AG09309 (cell line): ENCODE data around the gene TANC1.

Experiments
- DNase-seq: peaks from one replicate; pipeline ENCODE4 v3.0.0-alpha.2; 2010; ENCODE audit warnings: low read depth
- H3K4me3 ChIP-seq: 2 replicates; pipeline ENCODE4 v1.5.1; 2011; ENCODE audit warnings: mild to moderate bottlenecking, low read depth, low read length, moderate library complexity; ENCODE audit not compliant: control insufficient read depth
- TF ChIP-seq, protein P1 (sequence below): IDR thresholded peaks from 2 replicates; pipeline ENCODE4 v1.5.1; 2011; ENCODE audit warnings: mild to moderate bottlenecking, low read depth, low read length, inconsistent platforms; ENCODE audit not compliant: insufficient read depth, control insufficient read depth; ENCODE audit errors: missing control alignments

TANC1 gene

DNA sequence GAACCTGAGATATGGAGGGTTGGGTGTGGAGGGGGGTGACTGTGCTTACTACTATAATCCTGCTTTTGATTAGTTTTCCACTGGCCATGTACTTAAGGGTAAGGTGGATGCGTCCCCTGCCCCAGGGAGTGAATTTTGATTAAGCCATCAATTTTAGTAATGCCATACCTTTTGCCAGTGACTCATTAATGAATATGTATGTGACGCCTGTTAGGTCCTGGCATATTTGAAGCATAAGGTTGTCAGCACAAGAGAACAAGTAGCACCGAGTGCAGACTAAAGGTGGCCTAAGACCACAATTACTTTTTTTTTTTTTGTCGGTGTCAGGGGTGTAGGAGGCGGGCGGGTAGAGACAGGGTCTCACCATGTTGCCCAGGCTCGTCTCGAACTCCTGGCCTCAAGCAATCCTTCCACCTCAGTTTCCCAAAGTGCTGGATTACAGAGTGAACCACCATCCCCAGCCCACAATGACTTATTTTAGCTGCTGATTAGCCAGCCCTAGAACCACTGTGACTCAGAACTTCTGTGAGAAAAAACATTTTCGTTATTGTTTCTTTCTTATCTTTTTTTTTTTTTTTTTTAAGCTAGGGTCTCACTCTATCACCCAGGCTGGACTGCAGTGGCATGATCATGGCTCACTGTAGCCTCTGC lies 7.0 kb downstream of the TANC1 start:
- no peak for DNase-seq
- H3K4me3 ChIP-seq, result no peak overlapping the region
- TF ChIP-seq, protein P1, sequence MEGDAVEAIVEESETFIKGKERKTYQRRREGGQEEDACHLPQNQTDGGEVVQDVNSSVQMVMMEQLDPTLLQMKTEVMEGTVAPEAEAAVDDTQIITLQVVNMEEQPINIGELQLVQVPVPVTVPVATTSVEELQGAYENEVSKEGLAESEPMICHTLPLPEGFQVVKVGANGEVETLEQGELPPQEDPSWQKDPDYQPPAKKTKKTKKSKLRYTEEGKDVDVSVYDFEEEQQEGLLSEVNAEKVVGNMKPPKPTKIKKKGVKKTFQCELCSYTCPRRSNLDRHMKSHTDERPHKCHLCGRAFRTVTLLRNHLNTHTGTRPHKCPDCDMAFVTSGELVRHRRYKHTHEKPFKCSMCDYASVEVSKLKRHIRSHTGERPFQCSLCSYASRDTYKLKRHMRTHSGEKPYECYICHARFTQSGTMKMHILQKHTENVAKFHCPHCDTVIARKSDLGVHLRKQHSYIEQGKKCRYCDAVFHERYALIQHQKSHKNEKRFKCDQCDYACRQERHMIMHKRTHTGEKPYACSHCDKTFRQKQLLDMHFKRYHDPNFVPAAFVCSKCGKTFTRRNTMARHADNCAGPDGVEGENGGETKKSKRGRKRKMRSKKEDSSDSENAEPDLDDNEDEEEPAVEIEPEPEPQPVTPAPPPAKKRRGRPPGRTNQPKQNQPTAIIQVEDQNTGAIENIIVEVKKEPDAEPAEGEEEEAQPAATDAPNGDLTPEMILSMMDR, result no peak

DNA sequence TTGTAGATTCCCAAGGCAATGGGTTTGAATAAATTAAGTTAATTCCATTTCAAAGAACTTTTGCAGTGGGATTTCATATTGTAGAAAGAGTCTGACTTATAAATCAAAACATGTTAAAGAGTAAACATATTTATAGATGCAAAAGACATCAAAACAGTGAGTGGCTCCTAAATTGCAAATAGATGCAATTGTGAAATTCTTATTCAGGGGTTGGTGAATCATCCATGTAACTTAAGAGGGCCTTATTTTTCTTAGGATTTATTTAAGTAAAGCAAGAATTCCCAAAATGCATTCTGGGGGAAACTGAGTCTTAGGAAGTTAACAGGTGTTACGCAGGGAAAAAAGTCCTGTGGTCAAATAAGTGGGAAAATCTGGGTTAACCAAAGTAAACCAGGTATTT lies 11.3 kb downstream of the TANC1 start:
- TF ChIP-seq, protein P1, result no peak
- DNase-seq, result no peak
- no peak overlapping the region for H3K4me3 ChIP-seq

DNA sequence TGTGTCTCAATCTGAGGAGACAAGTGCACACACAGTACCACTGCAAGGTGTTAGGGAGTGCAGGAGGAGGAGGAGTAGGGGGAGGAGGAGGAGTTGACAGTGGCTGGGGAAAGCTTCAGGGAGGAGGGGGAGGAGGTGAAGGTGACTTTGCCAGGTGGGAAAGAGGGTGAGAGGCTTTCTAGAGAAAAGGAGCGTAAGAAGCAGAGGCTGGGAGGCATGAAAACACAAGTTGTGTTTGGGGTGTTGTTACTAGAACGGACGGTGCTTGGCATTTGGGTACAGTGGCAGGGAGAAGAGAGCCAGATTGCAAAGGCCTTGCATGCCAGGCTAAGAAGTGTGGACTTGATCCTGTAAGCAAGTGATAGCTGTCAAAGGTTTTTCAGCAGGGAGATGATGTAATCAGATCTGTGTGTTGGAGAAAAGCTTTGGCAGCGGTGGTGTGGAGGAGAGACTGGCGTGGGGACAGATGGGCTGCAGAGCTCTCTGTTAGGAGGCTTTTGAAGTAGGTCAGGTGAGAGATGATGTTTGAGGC lies 16.2 kb downstream of the TANC1 start:
- TF ChIP-seq, protein P1, result no peak
- no peak for DNase-seq
- no peak overlapping the region for H3K4me3 ChIP-seq

DNA sequence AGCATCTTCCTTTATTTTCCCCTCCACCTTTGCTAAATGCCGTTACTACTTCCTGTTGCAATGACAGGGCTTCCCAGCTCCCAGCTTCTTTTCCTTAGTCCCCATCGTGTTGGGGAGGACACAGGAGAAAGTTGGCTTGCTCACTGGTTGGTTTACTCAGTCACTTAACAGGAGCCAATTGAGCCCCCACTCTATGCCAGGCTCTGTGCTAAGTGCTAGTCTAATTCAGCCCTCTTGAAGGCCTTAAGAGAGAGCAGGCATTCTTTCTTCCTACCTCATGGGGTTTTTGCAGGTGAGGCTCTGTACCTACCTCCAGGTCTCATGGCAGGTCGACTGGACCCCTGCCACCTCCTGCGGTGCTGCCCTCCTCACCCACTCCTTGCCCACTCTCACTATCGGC lies 20.1 kb downstream of the TANC1 start:
- TF ChIP-seq, protein P1, result no peak
- H3K4me3 ChIP-seq, result no peak overlapping the region
- no peak for DNase-seq

DNA sequence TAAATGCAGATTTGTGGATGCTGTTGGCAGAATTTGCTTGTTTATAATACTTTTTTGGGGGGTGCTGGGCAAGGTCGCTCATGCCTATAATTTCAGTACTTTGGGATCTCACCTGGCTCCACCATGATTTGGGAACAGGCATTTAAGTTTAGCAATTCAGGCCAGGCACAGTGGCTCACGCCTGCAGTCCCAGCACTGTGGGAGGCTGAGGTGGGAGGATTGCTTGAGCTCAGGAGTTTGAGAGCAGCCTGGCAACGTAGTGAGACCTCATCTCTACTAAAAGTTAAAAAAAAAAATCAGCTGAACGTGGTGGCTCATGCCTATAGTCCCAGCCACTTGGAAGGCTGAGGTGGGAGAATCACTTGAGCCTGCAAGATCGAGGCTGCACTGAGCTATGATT lies 20.7 kb downstream of the TANC1 start:
- no peak for DNase-seq
- TF ChIP-seq, protein P1, result no peak
- H3K4me3 ChIP-seq, result no peak overlapping the region

DNA sequence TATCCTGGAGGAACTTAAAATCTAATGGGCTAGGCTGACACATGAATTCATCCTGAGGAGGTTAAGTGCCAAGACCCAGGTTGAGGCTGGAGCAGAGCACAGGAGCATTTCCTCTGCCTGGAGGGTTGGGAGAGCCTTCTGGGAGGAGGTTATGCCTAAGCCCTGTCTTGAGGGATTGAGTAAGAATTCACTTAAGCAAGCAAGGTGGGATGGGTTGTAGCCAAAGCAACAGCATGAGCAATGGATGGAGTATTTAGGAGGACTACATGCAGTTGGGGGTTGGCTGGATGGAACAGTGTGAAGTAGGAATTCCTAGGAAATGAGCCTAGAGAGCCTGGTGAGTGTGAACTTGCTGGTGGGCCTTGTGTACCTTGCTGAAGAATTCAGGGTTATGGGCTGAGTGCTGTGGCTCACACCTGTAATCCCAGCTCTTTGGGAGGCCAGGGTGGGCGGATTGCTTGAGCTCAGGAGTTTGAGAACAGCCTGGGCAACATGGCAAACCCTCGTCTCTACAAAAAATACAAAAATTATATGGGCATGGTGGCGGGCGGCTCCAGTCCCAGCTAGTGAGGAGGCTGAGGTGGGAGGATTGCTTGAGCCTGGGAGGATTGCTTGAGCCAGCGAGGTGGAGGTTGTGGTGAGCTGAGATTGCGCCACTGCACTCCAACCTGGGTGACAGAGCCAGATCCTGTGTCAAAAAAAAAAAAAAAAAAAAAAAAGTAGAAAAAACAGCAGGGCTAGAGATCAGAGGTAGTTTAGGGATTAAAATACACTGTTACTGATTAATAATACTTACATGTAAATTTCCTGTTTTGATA lies 22.2 kb downstream of the TANC1 start:
- TF ChIP-seq, protein P1, result no peak
- H3K4me3 ChIP-seq, result no peak overlapping the region
- DNase-seq, result peak; percentile 83
